Heart left ventricle (tissue), 16 donors: ENCODE results near the gene DTNB. TPM values are rescaled to one million over a fixed set of nuclear protein-coding genes. Genes with fewer than 3 reads are reported as not detected.
A peak's percentile ranks its signal among the peaks of the same experiment; 100 is the strongest.

Source experiments
- ATAC-seq, 4 donors: fragments of 200-7000 bp; cut with Tn5 transposase; one replicate each; pipeline ENCODE4 v1.9.1; 2020 to 2022; ENCODE audit warnings: moderate library complexity in 4 of 4, mild to moderate bottlenecking in 3 of 4, moderate number of reproducible peaks in 1 of 4
- DNase-seq, 5 donors: peaks; one replicate each; pipeline ENCODE4 v3.0.0-alpha.2; 2020
- H3K27ac ChIP-seq, 12 donors: fragments of 200-600 bp; sonication (generic) in 4 of 12; one replicate each; pipeline versions ENCODE4 v1.5.0 to v1.8.0; 2016 to 2022; ENCODE audit warnings: mild to moderate bottlenecking in 2 of 12
- H3K27me3 ChIP-seq, 9 donors: fragments of 200-600 bp; sonication (generic) in 2 of 9; one replicate each; pipeline versions ENCODE4 v1.5.1 to v1.8.0; 2016 to 2022; ENCODE audit warnings: mild to moderate bottlenecking in 3 of 9
- H3K36me3 ChIP-seq, 9 donors: fragments of 200-600 bp; sonication (generic) in 2 of 9; one replicate each; pipeline versions ENCODE4 v1.5.0 to v1.8.0; 2018 to 2022; ENCODE audit warnings: mild to moderate bottlenecking in 2 of 9
- H3K4me1 ChIP-seq, 12 donors: fragments of 200-600 bp; sonication (generic) in 4 of 12; one replicate each; pipeline versions ENCODE4 v1.5.0 to v1.8.0; 2016 to 2022; ENCODE audit warnings: mild to moderate bottlenecking in 3 of 12
- H3K4me3 ChIP-seq, 12 donors: fragments of 200-600 bp; sonication (generic) in 4 of 12; one replicate each; pipeline versions ENCODE4 v1.5.0 to v1.8.0; 2017 to 2022; ENCODE audit warnings: mild to moderate bottlenecking in 9 of 12, moderate library complexity in 4 of 12
- H3K9me3 ChIP-seq, 12 donors: fragments of 200-600 bp; sonication (generic) in 4 of 12; one replicate each; pipeline versions ENCODE4 v1.5.0 to v1.8.0; 2016 to 2022; ENCODE audit warnings: mild to moderate bottlenecking in 1 of 12
- CTCF ChIP-seq, 12 donors: fragments of 200-600 bp; sonication (generic) in 4 of 12; IDR thresholded peaks; one replicate each; pipeline versions ENCODE4 v1.5.0 to v1.8.0; 2018 to 2022; ENCODE audit warnings: antibody characterized with exemption in 12 of 12, mild to moderate bottlenecking in 5 of 12
- POLR2A ChIP-seq, 2 donors: fragments of 450-650 bp; IDR thresholded peaks; one replicate each; pipeline ENCODE4 v1.6.1; 2017; ENCODE audit warnings: antibody characterized with exemption in 2 of 2, mild to moderate bottlenecking in 2 of 2, moderate library complexity in 2 of 2
- WGBS, 4 donors: extraction: QIAGEN DNeasy Blood & Tissue Kit in 2 of 4; methylation state at CpG; one replicate each; pipeline versions ENCODE4 v1.1.5 to v1.1.7; 2013 to 2018; 5-methylcytosine and 5-hydroxymethylcytosine counted together
- intact Hi-C, 10 donors: fragments of 100-400 bp; cut with DNase I; formaldehyde crosslinking; loops; one replicate each; pipeline versions ENCODE4 v1.11.1 to v1.14.2; 2022
- microRNA counts, 2 donors: library from miRNA; unstranded; fragments of <30 nt; microRNA quantifications; one replicate each; lab custom pipeline; 2016
- microRNA-seq, 4 donors: library from miRNA; unstranded; fragments of <30 nt; microRNA quantifications; one replicate each; pipeline versions ENCODE4 to v1.2.0, GENCODE V29; 2017 to 2020
- polyA plus RNA-seq, 2 donors: library from polyadenylated mRNA; stranded (reverse); fragments of 200-250 nt; gene quantifications; one replicate each; pipeline ENCODE4 v1.2.3, GENCODE V29; 2013
- total RNA-seq, 9 donors: library from RNA; depleted of rRNA in 2 of 9; stranded (reverse); fragments of >200 nt in 2 of 9; fragmentation: NEBNext Ultra II Directional in 3 of 9; extraction: Animal tissue kit (Norgen Biotek cat#: 25700) in 3 of 9; gene quantifications; one replicate each; pipeline versions ENCODE4 v1.1.0 to v1.2.4, GENCODE V29; 2016 to 2023
- donor health status: ischemic (EF 13 %, LVEDD 7.1; RV severe dilation, severe dysfunction).
- donor health status: healthy with polysubstance abuse.
- donor health status: DM: no; HTN: yes; CAD: no.
- donor health status: DM: no; HTN: no; CAD: no.
- donor health status: ischemic (EF 25% LVEDD 6.9; RV normal size, moderate dysfunction).
- donor health status: ischemic (EF 25% LVEDD 5.7; RV mildly dilated, moderate dysfunction).
- donor health status: healthy.
- donor health status: DM: yes; HTN: yes; CAD: no.
- donor health status: ischemic (EF 35%, LVEDD 5.7; RV mildly dilated, moderate dysfunction).
- donor health status: nonischemic (EF 11% LVEDD 7.7; RV severe dilation, severe dysfunction).
- donor health status: DM: yes; HTN: yes; CAD: no.
- donor health status: PGD.
- donor health status: ischemic (EF 29% LVEDD 5.4; RV normal size, mild dysfunction).
- donor health status: nonischemic (EF 23%, LVEDD 6.1; RV moderate dilation, normal function).

The DTNB gene
- total and polyA plus RNA-seq, 11 donors: 2.5 to 17.3 (median 5.6) TPM

- 87 to 92% (median 91%) methylated on average over 4 of the region's 4 CpGs for WGBS, 4 donors
- Histone ChIP-seq H3K27ac (no peak overlapping the region), H3K4me3 (no peak overlapping the region), H3K9me3 (peaks cover 0 to 14% (median 6%) of the 10 kb centered on the region in 12 donors), H3K4me1 (peaks cover 0 to 71% (median 31%) of the 10 kb centered on the region in 12 donors), H3K27me3 (no peaks in the 10 kb centered on the region), H3K36me3 (peaks cover 0 to 14% (median 0%) of the 10 kb centered on the region in 9 donors)
- intact Hi-C loops: no loop called here
- TF ChIP-seq CTCF (IDR thresholded peaks at IDR 0.05) (no peak), POLR2A (IDR thresholded peaks at IDR 0.05) (no peak)
- DNase-seq (peak in 1 of 5 donors; percentile 3), ATAC-seq (no peak)
These were observed 342.4 kb downstream of the DTNB start for GRCh38 chr2:25330937-25331336.

- Histone ChIP-seq H3K9me3 (peaks cover 0 to 14% (median 6%) of the 10 kb centered on the region in 12 donors), H3K4me3 (no peak overlapping the region), H3K27me3 (no peaks in the 10 kb centered on the region), H3K4me1 (peaks cover 0 to 70% (median 26%) of the 10 kb centered on the region in 12 donors), H3K27ac (no peak overlapping the region), H3K36me3 (peaks cover 0 to 14% (median 0%) of the 10 kb centered on the region in 9 donors)
- no peak for ATAC-seq
- peak in 1 of 5 donors; percentile 29 for DNase-seq
- intact Hi-C loops: no loop called here
- TF ChIP-seq CTCF (IDR thresholded peaks at IDR 0.05): no peak
- no peak for TF ChIP-seq POLR2A (IDR thresholded peaks at IDR 0.05)
- WGBS, 4 donors: 74 to 83% (median 81%) methylated on average over 6 to 10 of the region's 10 CpGs
These were observed 343.1 kb downstream of the DTNB start for GRCh38 chr2:25330273-25330672.

GRCh38 chr2:25328152-25329085, 345.0 kb downstream of the DTNB start:
- peak overlapping the region in 4 of 12 donors; percentile 5 to 40 (median 27) for H3K27ac ChIP-seq
- TF ChIP-seq CTCF (IDR thresholded peaks at IDR 0.05) (no peak), POLR2A (IDR thresholded peaks at IDR 0.05) (no peak)
- H3K36me3 ChIP-seq: peaks cover 0 to 14% (median 0%) of the 10 kb centered on the region in 9 donors
- H3K4me1 ChIP-seq: peaks cover 0 to 72% (median 31%) of the 10 kb centered on the region in 12 donors
- peak in 1 of 4 donors; percentile 17 for ATAC-seq
- intact Hi-C loops: no loop called here
- peaks cover 0 to 14% (median 6%) of the 10 kb centered on the region in 12 donors for H3K9me3 ChIP-seq
- H3K27me3 ChIP-seq: no peaks in the 10 kb centered on the region
- 77 to 84% (median 79%) methylated on average over 25 to 27 of the region's 27 CpGs for WGBS, 4 donors
- no peak overlapping the region for H3K4me3 ChIP-seq
- DNase-seq: peak in 1 of 5 donors; percentile 52

MicroRNAs encoded within 50 kb of the gene (microRNA counts, 767-probe panel; counts per million panel counts)
- 0 to 71.6 counts per million in 2 donors for microRNA hsa-miR-1301 (lab: Ali Mortazavi, UCI)

Small RNA genes within 50 kb of the gene (microRNA-seq; reads per million reads assigned to microRNA genes)
- 66.1 to 395 (median 129) reads per million in 4 donors for gene MIR1301

Other genes starting within 250 kb of the DTNB start
- gene ASXL2, start 204.9 kb upstream of the DTNB start, total RNA-seq: 10 to 100 TPM; 19.2 to 35.3 (median 30.3) TPM
- 1 to 10 TPM; 1.9 to 7.0 TPM for gene ASXL2, start 204.9 kb upstream of the DTNB start, polyA plus RNA-seq